Heart left ventricle (tissue), 13 donors: ENCODE measurements around the gene COL23A1.

ENCODE experiments used
- POLR2A ChIP-seq, 2 donors: fragments of 450-650 bp; IDR thresholded peaks; one replicate each; pipeline ENCODE4 v1.6.1; 2017; ENCODE audit warnings: antibody characterized with exemption in 2 of 2, mild to moderate bottlenecking in 2 of 2, moderate library complexity in 2 of 2
- TF ChIP-seq, protein P1 (sequence below), 12 donors: fragments of 200-600 bp; sonication (generic) in 4 of 12; IDR thresholded peaks; one replicate each; pipeline versions ENCODE4 v1.5.0 to v1.8.0; 2018 to 2022; ENCODE audit warnings: antibody characterized with exemption in 12 of 12, mild to moderate bottlenecking in 5 of 12
- donor health status: ischemic (EF 13 %, LVEDD 7.1; RV severe dilation, severe dysfunction).
- donor health status: DM: no; HTN: yes; CAD: no.
- donor health status: DM: no; HTN: no; CAD: no.
- donor health status: ischemic (EF 25% LVEDD 6.9; RV normal size, moderate dysfunction).
- donor health status: ischemic (EF 25% LVEDD 5.7; RV mildly dilated, moderate dysfunction).
- donor health status: ischemic (EF 35%, LVEDD 5.7; RV mildly dilated, moderate dysfunction).
- donor health status: nonischemic (EF 11% LVEDD 7.7; RV severe dilation, severe dysfunction).
- donor health status: DM: yes; HTN: yes; CAD: no.
- donor health status: PGD.
- donor health status: ischemic (EF 29% LVEDD 5.4; RV normal size, mild dysfunction).
- donor health status: nonischemic (EF 23%, LVEDD 6.1; RV moderate dilation, normal function).

GRCh38 chr5:178204935-178205748, 385.1 kb downstream of the COL23A1 start:
- no peak for TF ChIP-seq POLR2A (IDR thresholded peaks at IDR 0.05)
- TF ChIP-seq, protein P1, sequence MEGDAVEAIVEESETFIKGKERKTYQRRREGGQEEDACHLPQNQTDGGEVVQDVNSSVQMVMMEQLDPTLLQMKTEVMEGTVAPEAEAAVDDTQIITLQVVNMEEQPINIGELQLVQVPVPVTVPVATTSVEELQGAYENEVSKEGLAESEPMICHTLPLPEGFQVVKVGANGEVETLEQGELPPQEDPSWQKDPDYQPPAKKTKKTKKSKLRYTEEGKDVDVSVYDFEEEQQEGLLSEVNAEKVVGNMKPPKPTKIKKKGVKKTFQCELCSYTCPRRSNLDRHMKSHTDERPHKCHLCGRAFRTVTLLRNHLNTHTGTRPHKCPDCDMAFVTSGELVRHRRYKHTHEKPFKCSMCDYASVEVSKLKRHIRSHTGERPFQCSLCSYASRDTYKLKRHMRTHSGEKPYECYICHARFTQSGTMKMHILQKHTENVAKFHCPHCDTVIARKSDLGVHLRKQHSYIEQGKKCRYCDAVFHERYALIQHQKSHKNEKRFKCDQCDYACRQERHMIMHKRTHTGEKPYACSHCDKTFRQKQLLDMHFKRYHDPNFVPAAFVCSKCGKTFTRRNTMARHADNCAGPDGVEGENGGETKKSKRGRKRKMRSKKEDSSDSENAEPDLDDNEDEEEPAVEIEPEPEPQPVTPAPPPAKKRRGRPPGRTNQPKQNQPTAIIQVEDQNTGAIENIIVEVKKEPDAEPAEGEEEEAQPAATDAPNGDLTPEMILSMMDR (IDR thresholded peaks at IDR 0.05), result peak in 1 of 12 donors; percentile 14
